Endothelial cell of umbilical vein (primary cell): Measurements from ENCODE around the gene ALOX5AP.

Experiments
- POLR2A ChIP-seq: IDR thresholded peaks from 2 replicates; pipeline ENCODE4 v1.6.1; 2012; ENCODE audit warnings: low read depth, mild to moderate bottlenecking, control low read depth, low read length
- TF ChIP-seq, protein P1 (sequence below), 2 donors: IDR thresholded peaks; 1 replicate in 1 of 2; 2 replicates in 1 of 2; pipeline ENCODE4 v1.5.1; 2011; ENCODE audit warnings: low read length in 2 of 2, mild to moderate bottlenecking in 2 of 2, moderate library complexity in 2 of 2, control low read depth in 1 of 2, inconsistent platforms in 1 of 2, low read depth in 1 of 2; ENCODE audit not compliant: insufficient read depth in 1 of 2; ENCODE audit errors: extremely low read depth in 1 of 2
- TF ChIP-seq, protein P2 (sequence below): IDR thresholded peaks from 2 replicates; pipeline ENCODE4 v1.6.1; 2011; ENCODE audit not compliant: insufficient read depth, insufficient read length

DNA sequence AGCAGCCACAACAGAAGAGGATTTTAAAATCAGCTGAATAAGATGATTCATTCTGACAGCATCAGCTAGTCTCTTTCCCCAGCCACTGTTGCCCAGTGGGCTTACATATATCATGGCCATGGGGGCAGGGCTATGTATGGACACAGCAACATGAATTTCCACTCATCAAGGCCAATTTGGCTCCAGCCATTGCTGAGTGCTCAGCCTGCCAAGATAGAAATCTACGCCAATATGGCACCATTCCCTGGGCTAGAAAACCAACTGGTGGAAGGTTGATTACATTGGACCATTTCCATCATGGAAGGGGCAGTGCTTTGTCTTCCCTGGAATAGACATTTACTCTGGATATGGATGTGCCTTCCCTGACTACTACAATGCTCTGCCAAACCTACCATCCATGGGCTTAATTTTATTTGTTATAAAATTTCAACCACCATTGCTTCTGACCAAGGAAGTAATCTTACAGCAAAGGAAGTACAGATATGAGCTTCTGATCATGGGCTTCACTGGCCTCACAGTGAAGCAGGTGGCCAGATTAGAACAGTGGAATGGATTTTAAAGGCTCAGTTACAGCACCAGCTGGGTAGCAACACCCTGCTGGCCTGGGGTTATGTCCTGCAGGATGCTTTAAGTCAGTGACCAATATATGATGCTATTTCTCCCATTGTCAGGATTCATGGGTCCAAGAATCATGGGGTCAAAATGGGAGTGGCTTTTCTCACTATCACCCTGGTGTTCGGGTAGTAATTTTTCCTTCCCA, 9.8 kb upstream of the ALOX5AP start:
- no peak for TF ChIP-seq POLR2A
- TF ChIP-seq, protein P1, sequence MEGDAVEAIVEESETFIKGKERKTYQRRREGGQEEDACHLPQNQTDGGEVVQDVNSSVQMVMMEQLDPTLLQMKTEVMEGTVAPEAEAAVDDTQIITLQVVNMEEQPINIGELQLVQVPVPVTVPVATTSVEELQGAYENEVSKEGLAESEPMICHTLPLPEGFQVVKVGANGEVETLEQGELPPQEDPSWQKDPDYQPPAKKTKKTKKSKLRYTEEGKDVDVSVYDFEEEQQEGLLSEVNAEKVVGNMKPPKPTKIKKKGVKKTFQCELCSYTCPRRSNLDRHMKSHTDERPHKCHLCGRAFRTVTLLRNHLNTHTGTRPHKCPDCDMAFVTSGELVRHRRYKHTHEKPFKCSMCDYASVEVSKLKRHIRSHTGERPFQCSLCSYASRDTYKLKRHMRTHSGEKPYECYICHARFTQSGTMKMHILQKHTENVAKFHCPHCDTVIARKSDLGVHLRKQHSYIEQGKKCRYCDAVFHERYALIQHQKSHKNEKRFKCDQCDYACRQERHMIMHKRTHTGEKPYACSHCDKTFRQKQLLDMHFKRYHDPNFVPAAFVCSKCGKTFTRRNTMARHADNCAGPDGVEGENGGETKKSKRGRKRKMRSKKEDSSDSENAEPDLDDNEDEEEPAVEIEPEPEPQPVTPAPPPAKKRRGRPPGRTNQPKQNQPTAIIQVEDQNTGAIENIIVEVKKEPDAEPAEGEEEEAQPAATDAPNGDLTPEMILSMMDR (IDR thresholded peaks at IDR 0.05; ENCODE audit: extremely low read depth in 1 of 2, insufficient read depth in 1 of 2, low read depth in 1 of 2, low read length in 2 of 2) = no peak
- TF ChIP-seq, protein P2, sequence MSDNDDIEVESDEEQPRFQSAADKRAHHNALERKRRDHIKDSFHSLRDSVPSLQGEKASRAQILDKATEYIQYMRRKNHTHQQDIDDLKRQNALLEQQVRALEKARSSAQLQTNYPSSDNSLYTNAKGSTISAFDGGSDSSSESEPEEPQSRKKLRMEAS = no peak
